Vagina (tissue), 2 donors: ENCODE results near the gene BRINP2.

Source experiments
- POLR2A ChIP-seq, 2 donors: fragments of 450-650 bp; IDR thresholded peaks; one replicate each; pipeline ENCODE4 v1.6.1; 2017; ENCODE audit warnings: antibody characterized with exemption in 2 of 2, mild to moderate bottlenecking in 2 of 2, moderate library complexity in 2 of 2
- POLR2AphosphoS5 ChIP-seq, 2 donors: sonication (generic); formaldehyde crosslinking; IDR thresholded peaks; one replicate each; pipeline ENCODE4 v1.9.0; 2017; ENCODE audit warnings: antibody characterized with exemption in 2 of 2, mild to moderate bottlenecking in 2 of 2, low read depth in 1 of 2; ENCODE audit not compliant: insufficient read depth in 1 of 2
- TF ChIP-seq, protein P1 (sequence below), 3 experiments: fragments of 450-650 bp in 2 of 3; fragments of 200-600 bp in 1 of 3; sonication (generic) in 1 of 3; IDR thresholded peaks; one replicate each; pipeline ENCODE4 v1.5.1; 2017 to 2019; ENCODE audit warnings: antibody characterized with exemption in 3 of 3, mild to moderate bottlenecking in 2 of 3, moderate library complexity in 2 of 3

- TF ChIP-seq POLR2A (IDR thresholded peaks at IDR 0.05) (no peak), POLR2AphosphoS5 (IDR thresholded peaks at IDR 0.05; ENCODE audit: insufficient read depth in 1 of 2, low read depth in 1 of 2) (no peak)
- TF ChIP-seq, protein P1, sequence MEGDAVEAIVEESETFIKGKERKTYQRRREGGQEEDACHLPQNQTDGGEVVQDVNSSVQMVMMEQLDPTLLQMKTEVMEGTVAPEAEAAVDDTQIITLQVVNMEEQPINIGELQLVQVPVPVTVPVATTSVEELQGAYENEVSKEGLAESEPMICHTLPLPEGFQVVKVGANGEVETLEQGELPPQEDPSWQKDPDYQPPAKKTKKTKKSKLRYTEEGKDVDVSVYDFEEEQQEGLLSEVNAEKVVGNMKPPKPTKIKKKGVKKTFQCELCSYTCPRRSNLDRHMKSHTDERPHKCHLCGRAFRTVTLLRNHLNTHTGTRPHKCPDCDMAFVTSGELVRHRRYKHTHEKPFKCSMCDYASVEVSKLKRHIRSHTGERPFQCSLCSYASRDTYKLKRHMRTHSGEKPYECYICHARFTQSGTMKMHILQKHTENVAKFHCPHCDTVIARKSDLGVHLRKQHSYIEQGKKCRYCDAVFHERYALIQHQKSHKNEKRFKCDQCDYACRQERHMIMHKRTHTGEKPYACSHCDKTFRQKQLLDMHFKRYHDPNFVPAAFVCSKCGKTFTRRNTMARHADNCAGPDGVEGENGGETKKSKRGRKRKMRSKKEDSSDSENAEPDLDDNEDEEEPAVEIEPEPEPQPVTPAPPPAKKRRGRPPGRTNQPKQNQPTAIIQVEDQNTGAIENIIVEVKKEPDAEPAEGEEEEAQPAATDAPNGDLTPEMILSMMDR (IDR thresholded peaks at IDR 0.05), result no peak
These were observed 15.9 kb downstream of the BRINP2 start for GRCh38 chr1:177186639-177187038.
